Erythroblast (primary cell): ENCODE data around the gene ANO9.
A peak's percentile ranks its signal among the peaks of the same experiment; 100 is the strongest.

Experiments used
- DNase-seq, 2 experiments: peaks; one replicate each; lab custom pipeline; 2025; lab: John Stamatoyannopoulos, UW
- GATA1 ChIP-seq: IDR thresholded peaks from 2 replicates; pipeline ENCODE4 v1.6.1; 2011; ENCODE audit warnings: low read depth, mild to moderate bottlenecking, control low read depth, low read length, moderate library complexity
- POLR2A ChIP-seq: IDR thresholded peaks from 2 replicates; pipeline ENCODE4 v1.6.1; 2011; ENCODE audit warnings: mild to moderate bottlenecking, low read length

ANO9 gene

DNA sequence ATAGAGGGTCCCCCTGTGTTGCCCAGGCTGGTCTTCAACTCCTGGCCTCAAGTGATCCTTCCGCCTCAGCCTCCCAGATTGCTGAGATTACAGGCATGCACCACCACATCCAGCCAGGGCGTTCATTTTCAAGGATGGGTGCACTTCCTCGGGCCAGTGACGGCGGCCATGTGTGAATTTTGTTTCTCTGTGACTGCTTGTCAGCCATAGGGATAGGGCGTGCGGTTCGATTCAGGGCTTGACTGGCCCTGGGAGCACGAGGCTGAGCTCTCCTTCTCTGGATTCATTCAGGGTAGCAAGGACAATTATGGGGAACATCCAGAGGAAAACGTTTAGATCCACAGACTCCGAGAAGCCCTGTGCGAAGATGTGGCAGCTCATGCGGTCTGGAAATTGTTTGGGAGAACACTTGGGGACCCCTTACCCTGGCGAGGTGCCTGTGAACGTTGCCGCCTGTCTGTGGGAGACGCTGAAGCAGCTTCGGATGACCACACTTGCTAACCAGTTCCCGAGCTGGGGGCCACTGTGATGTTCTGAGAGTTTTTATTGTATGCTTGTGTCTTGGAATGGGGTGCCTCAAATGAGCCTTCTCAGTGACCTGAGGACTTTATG is 11.2 kb upstream of the ANO9 start:
- no peak for TF ChIP-seq GATA1
- no peak for TF ChIP-seq POLR2A

DNA sequence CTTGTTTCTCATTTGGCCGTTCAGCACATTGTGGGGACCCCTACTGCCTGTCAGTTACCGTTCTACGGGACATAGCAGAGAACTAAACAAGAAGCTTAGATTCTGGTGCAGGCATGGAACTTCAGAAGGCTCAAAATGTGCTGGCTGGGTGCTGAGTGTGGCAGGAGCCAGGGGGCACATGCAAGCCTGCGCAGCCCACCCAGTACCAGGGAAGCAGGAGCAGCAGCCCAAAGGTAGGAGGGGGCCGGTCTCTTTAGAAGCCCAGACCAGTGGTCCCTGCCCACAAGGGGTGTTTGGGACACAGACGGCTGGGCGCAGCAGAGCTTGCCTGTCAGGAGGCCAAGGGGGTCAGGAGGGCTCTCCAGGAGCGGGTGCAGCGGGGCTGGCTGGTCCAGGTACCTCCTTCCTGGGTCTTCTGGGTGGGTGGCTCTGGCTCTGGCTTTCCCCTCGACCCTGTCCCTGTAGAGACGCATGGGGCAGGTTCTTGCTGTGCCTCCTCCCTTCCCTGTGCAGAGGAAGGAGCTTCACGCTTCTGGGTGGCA is 10.5 kb upstream of the ANO9 start:
- DNase-seq, result no peak
- TF ChIP-seq GATA1, result no peak
- TF ChIP-seq POLR2A, result no peak

More for the DNA sequence above, 11.2 kb upstream of the ANO9 start:
- DNase-seq, result no peak

DNA sequence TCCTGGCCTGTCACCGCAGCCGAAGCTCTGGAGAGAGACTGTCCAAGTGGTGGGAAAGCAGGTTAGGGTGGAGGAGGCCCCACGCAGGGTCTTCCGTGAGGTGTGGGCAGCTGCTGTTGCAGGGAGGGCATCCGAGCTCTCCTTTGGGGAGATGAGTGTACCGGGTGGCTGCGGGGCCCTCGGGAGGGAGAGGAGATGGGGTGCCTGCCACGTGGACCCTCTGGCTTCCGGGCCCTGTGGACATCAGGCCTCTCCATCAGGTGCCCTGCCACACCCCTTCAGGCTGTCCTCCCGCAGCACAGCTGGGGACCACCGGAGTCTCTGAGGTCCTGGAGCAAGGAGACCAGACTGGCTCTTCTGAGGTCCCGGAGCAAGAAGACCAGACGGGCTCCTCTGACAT is 9.9 kb upstream of the ANO9 start:
- no peak for TF ChIP-seq POLR2A
- TF ChIP-seq GATA1, result no peak
- no peak for DNase-seq

- peak; percentile 76 to 77 for DNase-seq
- TF ChIP-seq GATA1, result no peak
- TF ChIP-seq POLR2A, result no peak
Measured at GRCh38 chr11:450809-451451, 9.1 kb upstream of the ANO9 start.

DNA sequence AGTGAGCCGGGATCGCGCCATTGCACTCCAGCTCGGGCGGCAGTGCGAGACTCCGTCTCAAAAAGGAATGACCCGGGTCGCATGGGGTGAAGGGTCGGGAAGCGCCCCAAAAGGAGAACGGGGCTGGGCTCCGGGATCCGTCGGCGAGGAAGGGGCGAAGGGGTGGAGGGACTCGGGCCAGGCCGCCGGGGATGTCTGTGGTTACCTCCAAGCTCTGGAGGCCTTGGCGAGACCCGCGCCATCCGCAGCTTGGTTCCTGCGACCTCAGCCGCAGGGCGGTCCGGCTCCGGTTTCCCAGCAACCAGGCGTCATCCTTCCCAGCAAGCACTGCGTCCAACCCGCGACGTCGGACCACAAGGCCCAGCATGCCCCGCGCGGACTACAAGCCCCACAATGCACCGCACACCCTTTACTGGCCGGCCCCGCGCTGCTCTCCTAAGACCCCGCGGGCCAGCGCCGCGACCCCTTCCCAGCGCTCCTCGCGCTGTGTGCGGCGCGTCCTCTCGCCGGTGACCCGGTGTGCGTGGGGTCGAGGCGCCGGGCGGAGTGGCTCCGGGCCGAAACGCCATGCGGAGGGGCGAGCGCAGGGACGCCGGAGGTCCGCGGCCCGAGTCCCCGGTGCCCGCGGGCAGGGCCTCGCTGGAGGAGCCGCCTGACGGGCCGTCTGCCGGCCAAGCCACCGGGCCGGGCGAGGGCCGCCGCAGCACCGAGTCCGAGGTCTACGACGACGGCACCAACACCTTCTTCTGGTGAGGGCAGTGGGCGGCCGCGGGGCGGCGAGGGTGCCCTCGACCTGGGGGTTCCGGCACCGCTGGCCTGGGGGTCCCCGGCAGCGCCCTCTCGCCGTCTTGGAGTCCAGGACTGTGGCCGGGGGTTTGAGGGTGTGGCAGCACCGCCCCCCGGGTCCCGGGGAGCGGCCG is 8.3 kb upstream of the ANO9 start, which contains the start of gene PTDSS2:
Gene PTDSS2, plus strand, starts transcription at position 391 of the 920 bp plus-strand sequence. Its CDS starts 177 bp downstream, at position 568.
- peak; percentile 96 to 97 for DNase-seq
- TF ChIP-seq GATA1, result no peak
- peak; percentile 70 for TF ChIP-seq POLR2A

GRCh38 chr11:447923-448731 is 6.3 kb upstream of the ANO9 start:
- DNase-seq, result peak; percentile 94 to 96
- TF ChIP-seq POLR2A (peak; percentile 70), GATA1 (no peak)

DNA sequence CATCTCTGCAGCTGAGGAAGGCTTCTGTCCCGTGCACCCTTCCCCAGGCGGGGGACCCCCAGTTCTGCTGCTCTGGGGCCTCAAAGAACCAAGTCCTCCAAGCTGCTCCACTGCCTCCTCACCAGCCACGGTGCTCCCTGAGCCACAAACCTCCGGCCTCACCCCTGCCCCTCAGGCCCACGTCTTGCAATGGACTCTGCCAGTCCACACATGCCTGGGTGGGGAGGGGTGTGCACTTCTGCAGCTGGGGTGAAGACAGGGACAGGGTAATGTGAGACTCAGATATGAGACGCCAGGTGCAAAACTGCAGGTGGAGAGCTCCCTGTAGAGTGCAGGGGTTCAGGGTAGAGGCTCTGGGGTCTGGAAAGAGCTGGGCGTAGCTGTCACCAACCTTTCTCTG is 5.1 kb upstream of the ANO9 start:
- no peak for TF ChIP-seq GATA1
- no peak for TF ChIP-seq POLR2A
- DNase-seq, result no peak

DNA sequence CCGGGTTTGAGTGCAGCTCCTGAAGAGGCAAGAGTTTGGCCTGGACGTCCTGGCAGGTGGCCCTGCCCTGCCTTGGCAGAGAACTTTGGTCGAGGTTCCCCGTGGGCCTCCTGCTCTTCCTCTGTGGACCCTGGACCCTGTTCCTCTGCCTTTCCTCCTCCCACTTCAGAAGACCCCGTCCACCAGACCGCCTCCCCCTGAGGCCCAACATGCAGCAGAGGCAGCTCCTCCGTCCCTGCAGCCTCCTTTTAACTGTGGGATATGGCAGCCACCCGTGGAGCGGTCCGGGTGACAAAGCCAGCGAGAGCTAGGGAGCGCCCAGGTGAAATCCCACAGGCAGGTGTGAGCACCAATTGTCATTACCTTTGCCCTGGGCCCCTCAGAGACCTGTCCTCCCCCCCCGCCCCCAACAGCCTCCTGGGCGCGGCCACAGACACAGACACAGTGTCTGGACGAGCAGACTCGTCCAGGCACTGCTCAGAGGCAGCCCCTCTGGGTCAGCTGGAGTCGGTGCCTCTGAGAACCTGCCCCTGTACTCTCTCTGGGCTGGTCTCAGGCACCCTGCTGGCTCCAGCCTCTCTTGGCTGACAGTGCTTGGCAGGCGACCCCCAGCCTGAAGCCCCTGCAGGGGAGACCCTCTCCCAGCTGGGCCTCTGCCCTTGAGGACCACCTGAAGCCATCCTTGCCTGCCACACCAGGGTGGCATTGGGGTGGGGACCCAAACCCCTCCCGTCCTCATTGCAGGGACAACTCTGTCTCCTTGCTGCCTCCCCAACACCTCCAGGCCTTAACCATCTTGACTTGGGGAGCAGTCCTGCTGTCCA is 4.2 kb upstream of the ANO9 start:
- TF ChIP-seq POLR2A (no peak), GATA1 (no peak)
- DNase-seq, result no peak

DNA sequence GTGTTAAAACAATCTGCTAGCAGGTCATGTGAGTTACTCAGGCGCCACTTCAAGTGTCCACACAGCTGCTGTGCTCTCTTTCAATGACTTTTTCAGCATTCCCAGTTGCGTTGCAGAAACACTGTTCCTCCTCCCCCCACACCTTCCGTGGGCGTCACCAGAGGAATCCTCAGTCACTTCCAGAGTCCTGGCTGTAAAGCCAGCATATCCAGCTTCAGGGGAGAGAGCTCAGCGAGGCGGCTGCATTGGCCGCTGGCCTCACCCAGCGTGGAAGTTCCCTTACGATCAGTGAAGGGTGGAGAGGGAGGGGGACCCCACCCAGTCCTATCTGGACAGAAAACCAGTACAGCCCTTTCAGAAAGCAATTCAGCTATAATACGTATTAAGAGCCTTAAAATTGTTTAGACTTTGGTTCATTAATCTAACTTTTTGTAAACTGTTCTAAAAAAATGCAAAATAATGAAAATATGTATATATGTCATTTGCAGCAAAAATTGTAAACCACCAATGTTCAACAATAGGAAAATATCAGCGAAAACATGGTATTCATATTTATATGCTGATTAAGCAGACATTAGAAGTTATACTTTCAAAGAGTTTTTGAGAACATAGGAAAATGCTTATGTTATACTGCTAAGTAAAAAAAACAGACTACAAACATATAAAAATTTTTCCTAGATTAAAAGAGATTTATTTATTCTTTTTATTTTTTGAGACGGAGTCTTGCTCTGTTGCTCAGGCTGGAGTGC is 2.8 kb upstream of the ANO9 start:
- peak; percentile 70 for DNase-seq
- TF ChIP-seq GATA1 (no peak), POLR2A (no peak)

GRCh38 chr11:443542-444199 is 1.9 kb upstream of the ANO9 start:
- TF ChIP-seq POLR2A (no peak), GATA1 (no peak)
- DNase-seq, result no peak

GRCh38 chr11:442611-443081 is 835 bp upstream of the ANO9 start:
- DNase-seq, result no peak

GRCh38 chr11:441043-441417 is 781 bp downstream of the ANO9 start:
- TF ChIP-seq POLR2A (no peak), GATA1 (no peak)
- DNase-seq, result no peak

More at GRCh38 chr11:442611-443081, 835 bp upstream of the ANO9 start:
- TF ChIP-seq GATA1, result no peak
- no peak for TF ChIP-seq POLR2A
